Stromal cell of bone marrow (primary cell): Measurements from ENCODE around the gene GOLGA8N.
A peak's percentile ranks its signal among the peaks of the same experiment; 100 is the strongest.

Experiments
- DNase-seq: peaks from one replicate; pipeline ENCODE4 v3.0.0-alpha.2; 2012; ENCODE audit warnings: low read depth

The GOLGA8N gene

GRCh38 chr15:32651229-32651837 lies 58.1 kb downstream of the GOLGA8N start:
- peak; percentile 43 for DNase-seq

DNA sequence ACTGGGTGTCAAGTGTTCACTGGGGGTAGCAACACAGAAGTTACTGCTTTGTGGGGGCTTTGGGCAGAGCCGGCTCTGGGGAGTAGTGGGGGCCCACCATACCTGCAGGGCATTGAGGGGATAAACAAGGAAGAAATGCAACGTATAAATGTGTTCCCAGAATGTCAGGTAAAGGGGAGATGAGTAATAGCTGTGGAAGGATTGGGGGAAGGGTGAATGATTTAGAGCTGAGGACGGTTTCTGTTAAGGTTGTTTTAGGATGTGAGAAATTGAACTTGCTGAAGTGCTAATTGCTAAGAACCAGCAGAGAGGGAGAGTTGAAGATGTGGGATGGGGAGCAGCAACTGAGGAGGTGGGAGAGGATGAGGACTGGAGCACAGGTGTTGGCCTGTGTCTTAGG lies 58.9 kb downstream of the GOLGA8N start:
- no peak for DNase-seq

DNA sequence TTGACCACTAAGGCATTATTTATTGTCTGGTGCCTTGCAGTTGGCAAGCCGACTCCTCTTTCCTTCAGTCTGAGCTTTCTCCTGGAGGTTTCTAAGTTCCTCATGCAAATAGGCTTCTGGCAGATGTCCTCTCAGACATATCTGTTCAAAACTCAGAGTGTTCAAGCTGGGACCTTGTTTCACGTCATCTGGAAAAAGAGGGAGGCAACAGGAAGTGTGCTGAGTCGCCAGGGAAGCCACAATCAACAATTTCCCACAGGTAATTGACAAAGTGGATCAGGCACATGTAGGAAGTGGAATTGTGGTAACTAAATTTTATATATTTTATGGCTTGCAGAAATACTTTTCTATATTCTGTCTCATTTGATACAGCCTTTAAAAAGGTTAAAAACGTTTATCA lies 62.8 kb downstream of the GOLGA8N start:
- DNase-seq, result no peak

- no peak for DNase-seq
Measured at GRCh38 chr15:32656496-32656895, 63.2 kb downstream of the GOLGA8N start.
